IPS-11a (cell line): ENCODE data around the gene CCNK.

ENCODE experiments used
- H3K4me3 ChIP-seq: one replicate; pipeline ENCODE4 v1.5.1; 2013; ENCODE audit warnings: low read depth, low read length, control low read depth

Gene CCNK

DNA sequence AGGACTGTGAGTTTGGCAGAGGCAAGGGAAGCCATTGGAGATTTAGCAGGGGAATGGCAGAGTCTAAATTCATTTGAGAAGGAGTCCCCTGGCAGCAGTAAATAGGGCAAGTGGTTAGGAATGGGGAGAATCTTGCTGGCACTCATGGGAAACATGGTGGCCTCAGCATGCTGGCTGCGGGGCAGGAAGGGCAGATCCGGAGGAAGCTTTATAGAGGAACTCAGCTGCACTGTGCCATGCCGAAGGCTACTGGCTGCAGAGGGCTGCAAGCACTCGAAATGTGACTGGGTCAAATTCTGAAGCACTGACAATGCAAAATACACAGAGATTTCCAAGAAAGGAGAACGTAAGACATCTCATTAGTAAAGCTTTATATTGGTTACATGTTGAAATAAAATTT lies 23.9 kb downstream of the CCNK start:
- H3K4me3 ChIP-seq = no peak overlapping the region

DNA sequence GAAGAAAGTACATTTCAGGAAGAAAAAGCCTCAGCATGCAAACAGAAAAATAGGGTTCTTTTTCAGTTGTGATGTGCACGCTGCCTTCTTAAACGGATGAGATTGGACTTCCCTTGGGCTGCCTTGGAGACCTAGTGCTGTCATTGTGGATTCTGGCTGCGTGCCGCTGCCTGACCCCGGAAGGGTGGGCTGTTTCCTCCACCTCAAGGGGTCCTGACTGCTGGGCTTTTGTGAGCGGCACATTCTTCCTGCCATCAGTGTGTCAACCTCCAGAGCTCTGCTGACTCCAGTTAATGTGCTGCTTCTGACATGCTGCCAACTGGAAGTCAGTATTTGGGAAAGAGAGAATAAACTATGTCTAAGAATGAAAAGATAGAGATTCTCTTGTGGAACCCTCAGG lies 25.1 kb downstream of the CCNK start:
- H3K4me3 ChIP-seq = no peak overlapping the region

DNA sequence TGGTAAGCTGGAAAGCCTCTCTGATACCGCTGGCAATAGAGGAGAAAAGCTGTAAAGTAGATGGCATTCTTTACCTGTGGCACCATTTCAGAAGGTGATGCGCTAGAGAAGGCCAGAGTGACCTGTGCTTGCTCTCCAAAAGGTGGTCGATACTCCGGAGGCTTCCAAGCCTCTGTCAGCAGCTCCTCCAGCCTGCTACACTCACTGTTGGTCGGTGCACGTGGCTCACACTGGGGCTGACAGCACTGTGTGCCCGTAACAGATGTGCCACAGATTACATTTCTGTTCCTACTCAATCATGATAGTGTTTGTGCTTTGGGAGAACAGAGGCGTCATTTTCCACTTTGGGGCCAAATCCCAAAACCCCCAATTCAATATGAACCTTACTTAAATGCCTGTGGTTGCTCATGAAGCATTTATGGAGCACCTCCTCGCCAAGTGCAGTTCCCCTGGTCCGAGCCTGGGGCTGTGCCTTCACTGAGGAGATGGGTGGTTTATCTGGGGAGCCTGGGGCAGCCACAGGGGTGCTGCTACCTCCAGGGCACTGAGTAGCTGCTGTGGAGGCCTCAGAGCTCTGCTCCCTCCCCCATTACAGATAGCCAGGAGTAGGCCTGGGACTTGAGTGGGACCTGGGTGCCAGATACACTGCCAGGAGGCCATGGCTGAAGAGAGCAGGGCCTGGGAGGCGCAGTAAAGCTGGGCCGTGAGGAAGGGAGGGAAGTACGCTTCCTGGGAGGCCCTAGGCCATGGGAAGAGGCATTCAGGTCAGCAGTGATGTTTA lies 26.8 kb downstream of the CCNK start:
- H3K4me3 ChIP-seq = no peak overlapping the region

DNA sequence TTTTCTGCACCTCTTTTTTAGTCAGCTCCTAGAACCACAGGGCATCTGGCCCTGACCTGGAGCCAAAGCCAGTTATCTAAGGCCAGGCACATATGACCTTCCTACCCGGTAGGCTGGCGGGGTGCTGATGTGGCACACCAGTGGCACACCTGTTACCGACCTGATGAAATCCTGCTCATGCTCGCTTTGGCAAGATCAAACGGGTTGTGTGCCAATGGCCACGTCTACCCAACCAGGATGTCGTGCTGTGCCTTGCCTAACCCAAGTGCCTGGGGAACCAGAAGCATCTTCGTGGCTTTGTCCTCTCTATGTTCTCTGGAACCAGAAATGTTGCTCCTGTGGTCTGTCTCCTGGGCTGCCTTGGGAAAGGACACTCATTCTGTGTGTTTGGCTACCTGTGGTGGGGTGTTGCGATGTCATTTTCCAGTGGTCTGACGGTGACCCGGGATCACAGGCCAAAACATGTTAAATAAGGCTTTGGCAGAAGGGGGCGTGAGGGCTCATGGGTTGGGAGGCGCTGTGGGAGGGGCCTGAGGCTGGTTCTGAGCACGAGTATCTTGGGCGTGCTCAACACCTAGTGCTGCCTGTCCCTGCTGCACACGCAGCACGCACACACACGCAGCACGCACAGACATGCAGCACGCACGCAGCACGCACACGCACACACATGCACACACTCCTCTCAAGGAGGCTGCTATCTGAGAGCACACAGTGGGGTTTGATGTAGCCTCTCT lies 27.9 kb downstream of the CCNK start:
- no peak overlapping the region for H3K4me3 ChIP-seq

DNA sequence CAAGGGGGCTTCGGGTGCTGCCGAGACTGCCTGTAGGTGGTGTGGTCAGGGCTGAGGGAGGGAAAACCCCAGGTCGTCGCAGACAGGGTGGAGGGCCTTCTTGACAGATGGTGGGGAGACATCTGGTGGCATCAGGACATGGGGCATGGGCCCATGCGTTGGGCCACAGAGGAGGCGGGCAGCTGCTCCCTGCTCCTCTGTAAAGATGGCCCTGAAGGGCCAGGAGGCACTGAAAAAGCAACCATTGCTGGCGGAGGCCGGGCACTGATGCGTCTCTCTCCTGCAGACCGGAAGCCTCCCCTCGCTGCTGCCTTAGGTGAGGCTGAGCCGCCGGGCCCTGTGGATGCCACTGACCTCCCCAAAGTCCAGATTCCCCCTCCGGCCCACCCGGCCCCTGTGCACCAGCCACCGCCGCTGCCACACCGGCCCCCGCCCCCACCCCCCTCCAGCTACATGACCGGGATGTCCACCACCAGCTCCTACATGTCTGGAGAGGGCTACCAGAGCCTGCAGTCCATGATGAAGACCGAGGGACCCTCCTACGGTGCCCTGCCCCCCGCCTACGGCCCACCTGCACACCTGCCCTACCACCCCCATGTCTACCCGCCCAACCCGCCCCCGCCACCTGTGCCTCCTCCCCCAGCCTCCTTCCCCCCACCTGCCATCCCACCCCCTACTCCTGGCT lies 28.8 kb downstream of the CCNK start:
- no peak overlapping the region for H3K4me3 ChIP-seq

GRCh38 chr14:99510556-99511139 lies 29.4 kb downstream of the CCNK start:
- no peak overlapping the region for H3K4me3 ChIP-seq

- H3K4me3 ChIP-seq = no peak overlapping the region
These were observed 30.4 kb downstream of the CCNK start for GRCh38 chr14:99511421-99512109.

GRCh38 chr14:99512110-99512449 lies 30.9 kb downstream of the CCNK start:
- no peak overlapping the region for H3K4me3 ChIP-seq

DNA sequence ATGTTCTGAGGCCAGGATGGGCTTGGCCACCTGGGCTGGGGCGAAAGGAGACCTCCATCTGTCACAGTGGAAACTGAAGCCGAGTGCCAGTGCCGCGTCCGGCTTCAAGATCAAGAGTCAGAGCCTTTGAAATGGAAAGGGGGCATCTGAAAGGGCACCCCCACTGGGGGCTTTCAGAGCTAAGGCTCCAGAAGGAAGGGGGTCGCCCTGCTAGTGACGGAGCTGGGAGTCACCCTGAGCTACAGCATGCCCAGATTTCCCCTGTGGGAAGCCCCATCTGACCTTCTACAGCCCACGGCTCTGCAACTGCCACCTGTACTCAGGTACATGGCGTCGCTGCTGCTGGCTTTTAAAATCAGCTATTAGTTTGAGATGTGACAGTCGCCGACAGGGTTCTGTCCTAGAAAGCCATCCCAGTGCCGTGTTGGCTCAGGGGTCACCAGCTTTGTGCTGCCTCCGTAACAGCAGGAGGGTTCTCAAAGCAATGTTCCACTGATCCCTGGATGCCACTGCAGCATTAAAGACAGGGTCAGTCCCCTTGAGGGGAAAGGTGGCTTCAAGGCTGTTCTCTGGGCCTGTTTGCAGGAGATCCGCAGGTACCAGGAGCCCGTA lies 31.5 kb downstream of the CCNK start:
- H3K4me3 ChIP-seq = no peak overlapping the region

- no peak overlapping the region for H3K4me3 ChIP-seq
These were observed 32.0 kb downstream of the CCNK start for GRCh38 chr14:99513183-99513694.

DNA sequence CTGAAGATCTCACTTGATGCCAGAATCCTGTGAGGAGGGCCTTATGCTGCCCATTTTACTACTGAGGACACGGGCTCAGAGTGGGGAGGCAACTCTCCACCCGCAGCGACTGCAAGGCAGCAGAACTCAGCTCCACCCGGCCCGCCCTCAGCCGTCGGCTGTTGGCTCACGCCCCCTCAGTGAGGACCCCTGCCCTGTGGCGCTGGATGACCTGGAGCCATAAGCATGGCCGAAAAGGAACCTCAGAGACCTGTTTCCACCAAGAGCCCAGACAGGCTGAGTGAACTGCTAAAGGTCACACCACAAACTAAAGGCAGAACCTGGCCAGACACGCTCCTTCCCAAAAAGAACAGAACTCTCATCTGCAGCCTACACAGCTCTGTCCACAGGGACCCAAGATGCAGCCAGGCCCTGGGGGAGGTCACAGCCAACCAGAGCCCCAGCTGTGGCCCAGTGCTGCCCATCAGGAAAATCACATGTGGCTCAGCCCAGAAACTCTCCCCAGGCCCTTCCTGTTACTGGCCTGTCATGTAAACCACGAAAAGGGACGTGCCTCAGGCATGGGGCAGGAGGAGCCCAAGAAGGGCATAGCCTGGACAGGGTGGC lies 32.8 kb downstream of the CCNK start:
- no peak overlapping the region for H3K4me3 ChIP-seq

- no peak overlapping the region for H3K4me3 ChIP-seq
These were observed 33.5 kb downstream of the CCNK start for GRCh38 chr14:99514552-99515300.

DNA sequence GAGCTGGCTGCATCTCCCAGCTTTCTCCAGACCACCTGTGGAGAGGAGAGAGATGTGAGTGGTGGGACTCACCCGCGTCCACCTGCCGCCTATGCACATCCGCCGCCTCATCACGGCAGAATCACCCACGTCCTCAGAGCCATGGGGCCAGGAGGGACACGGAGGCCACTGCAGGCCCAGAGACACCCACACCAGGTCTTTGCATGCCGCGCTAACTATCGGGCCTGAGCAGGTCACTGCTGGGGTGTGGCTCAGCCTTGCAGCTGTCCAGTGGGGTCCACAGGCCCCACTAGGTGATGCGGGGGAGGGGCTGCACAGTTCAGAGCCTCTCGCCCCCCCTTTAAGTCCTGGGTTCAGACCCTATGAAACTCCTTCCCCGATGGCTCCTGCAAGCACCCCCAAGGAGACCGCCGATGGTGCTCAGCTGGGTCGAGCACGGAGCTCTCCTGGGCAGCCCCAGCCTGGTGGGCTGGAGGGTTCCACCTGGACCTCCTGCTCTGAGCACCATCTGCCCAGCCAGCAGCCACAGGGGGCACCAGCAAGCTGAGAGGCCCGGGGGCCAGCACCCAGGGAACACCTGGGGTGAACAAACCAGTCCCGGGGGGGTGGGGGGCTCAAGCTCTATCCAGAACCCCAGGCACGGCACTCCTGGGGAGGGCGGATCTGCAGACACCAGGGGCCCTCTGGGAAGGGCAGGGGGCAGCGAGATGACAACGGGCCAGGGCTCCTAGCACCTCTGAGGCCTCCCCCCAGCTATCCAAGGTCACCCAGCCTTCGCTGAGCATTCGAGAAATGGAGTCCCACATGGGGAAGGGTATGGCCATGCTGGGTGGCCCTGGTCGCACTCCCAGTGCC lies 34.3 kb downstream of the CCNK start:
- no peak overlapping the region for H3K4me3 ChIP-seq

DNA sequence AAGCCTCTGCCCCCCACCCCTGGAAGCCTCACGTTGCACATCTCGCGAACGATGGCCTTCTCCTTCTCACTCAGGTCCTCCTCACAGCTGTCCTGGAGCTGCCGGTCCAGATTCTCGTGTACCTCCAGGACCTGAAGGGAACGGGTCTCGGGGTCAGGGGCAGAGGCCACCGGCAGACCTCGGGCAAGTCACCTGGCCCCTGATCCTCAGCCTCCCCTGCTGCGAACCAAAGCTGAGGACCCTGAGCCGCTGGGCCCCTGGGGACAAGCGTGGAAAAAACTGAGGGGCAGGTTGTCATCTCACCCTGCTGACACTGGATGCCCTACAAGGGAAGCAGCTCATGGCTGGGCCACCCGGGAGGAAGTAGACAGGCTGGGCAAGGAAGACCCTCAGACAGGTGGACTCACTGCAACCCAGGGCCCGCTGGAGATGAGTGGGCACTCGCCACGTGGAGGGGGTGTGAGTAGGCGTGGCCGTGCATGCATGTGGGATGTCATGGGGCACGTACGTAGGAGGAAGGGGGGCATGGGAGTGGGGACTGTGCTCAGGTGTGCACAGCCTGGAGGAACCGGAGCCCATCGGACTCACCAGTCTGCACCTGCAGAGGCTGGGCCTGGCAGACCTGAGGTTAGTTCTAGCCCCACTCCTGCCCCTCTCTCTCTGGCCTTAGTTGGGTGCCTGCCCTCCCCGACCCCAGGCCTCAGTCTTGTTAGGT lies 35.1 kb downstream of the CCNK start:
- no peak overlapping the region for H3K4me3 ChIP-seq

DNA sequence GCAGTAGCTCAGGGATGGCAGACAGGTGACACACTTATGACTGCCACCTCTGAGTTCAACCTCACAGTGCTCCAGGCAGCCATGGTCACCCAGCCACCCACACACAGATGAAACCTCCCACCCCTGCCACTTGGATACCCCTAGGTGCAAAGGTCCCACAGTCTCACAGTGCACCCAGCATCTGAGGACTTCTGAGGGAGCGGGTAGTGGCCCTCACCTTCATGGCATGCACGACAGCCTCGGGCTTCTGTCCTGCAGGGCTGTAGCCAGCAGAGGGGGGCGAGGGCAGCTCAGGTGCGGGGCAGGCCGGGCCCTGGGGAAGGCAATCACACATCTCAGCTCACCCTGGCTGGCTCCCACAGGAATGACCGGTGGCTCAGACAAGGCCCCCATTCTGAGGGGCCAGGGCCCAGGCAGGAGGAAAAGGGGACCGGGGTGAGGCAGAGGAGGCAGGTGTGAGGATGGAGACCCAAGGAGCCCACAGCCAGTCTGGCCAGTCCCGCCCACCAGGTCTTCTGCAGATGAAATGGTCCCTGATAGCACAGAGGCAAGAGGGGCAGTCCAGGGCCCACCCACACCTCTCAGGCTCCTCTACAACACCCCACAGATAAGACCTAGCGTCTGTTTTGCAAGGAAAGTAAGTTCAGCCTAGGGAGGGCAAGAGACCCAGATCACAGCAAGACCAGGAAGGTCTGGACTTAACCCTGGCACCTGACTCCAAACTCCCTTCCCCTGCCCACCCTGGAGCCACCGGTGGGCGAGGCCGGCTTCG lies 35.8 kb downstream of the CCNK start:
- H3K4me3 ChIP-seq = no peak overlapping the region

DNA sequence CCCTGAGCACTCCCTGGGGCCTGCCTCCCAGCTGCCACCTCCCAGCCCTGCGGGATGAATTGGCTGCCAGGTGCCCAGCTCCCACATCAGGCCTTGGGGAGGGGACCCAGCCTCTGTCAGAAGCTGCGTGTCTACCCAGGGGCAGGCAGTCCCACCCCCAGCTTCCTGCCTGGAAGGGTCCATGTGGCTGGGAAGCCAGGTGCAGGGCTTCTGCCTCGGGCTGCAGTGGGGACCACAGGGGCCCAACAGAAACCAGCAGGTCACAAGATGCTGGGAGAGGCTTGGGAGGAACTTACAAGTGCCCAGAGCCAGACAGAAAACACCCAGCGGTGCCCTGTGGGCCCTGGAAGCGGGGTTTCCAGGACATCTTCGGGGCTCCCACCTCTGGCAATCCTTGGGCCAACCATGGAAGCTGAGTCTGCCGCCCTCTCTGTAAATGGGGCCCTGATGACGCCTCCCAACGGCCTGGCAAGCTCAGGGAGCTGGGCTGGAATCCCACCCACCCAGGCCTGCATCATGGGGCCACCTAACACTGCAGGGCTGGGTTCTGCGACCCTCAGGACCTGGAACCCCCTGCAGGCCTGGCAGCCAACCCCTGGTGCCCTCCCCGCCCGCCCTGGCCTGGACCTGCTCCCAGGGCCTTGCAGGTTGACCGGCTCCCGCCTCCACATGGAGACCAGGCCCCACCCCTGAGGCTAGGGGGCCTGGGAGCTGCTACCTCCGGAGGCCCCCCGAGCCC lies 36.6 kb downstream of the CCNK start:
- no peak overlapping the region for H3K4me3 ChIP-seq
